Neutrophil (primary cell): Measurements from ENCODE around the gene FBXW11.

Source experiments
- H3K27ac ChIP-seq: fragments of 200-600 bp; sonication (generic); 2 replicates; pipeline ENCODE4 v1.5.1; 2016; ENCODE audit warnings: mild to moderate bottlenecking, moderate library complexity
- H3K27me3 ChIP-seq: fragments of 200-600 bp; sonication (generic); 2 replicates; pipeline ENCODE4 v1.6.0; 2016; ENCODE audit warnings: mild to moderate bottlenecking
- H3K36me3 ChIP-seq: fragments of 200-600 bp; sonication (generic); 2 replicates; pipeline ENCODE4 v1.5.1; 2017
- H3K4me1 ChIP-seq, 2 experiments: fragments of 200-600 bp in 1 of 2; sonication (generic) in 1 of 2; 1 replicate in 1 of 2; 2 replicates in 1 of 2; pipeline versions ENCODE4 v1.5.1 to v1.6.1; 2013 to 2016; ENCODE audit warnings: low read depth in 1 of 2, low read length in 1 of 2, mild to moderate bottlenecking in 1 of 2, moderate library complexity in 1 of 2; ENCODE audit not compliant: control insufficient read depth in 1 of 2, insufficient read depth in 1 of 2
- H3K4me3 ChIP-seq, 2 experiments: fragments of 200-600 bp in 1 of 2; sonication (generic) in 1 of 2; 1 replicate in 1 of 2; 2 replicates in 1 of 2; pipeline ENCODE4 v1.5.1; 2013 to 2016; ENCODE audit warnings: low read depth in 1 of 2, low read length in 1 of 2, mild to moderate bottlenecking in 1 of 2, moderate library complexity in 1 of 2
- H3K9me3 ChIP-seq: fragments of 200-600 bp; sonication (generic); 2 replicates; pipeline ENCODE4 v1.5.1; 2016
- TF ChIP-seq, protein P1 (sequence below): fragments of 200-600 bp; sonication (generic); IDR thresholded peaks from 2 replicates; pipeline ENCODE4 v1.5.1; 2016; ENCODE audit warnings: antibody characterized with exemption

The FBXW11 gene

DNA sequence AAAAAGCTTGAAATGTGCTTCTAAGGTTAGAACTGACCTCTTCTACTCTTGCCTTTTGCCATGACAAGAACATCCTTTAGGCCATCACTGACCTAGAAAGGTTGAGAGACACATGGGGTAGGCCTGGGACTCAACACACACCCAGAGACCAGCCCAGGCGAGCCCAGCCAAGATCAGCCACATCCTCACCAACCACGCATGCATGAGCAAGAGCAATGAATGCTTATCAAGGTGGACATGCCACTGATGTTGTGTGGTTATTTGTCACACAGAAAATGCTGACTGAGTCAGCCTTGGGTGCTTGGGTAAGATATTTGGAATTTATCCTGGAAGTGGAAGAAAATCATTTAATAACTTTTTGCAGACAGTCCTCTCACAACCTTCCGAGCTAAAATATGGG is 181.4 kb downstream of the FBXW11 start:
- Histone ChIP-seq H3K9me3 (no peaks in the 10 kb centered on the region), H3K4me1 (no peaks in the 10 kb centered on the region), H3K4me3 (no peak overlapping the region), H3K36me3 (no peaks in the 10 kb centered on the region), H3K27me3 (no peaks in the 10 kb centered on the region), H3K27ac (no peak overlapping the region)
- TF ChIP-seq, protein P1, sequence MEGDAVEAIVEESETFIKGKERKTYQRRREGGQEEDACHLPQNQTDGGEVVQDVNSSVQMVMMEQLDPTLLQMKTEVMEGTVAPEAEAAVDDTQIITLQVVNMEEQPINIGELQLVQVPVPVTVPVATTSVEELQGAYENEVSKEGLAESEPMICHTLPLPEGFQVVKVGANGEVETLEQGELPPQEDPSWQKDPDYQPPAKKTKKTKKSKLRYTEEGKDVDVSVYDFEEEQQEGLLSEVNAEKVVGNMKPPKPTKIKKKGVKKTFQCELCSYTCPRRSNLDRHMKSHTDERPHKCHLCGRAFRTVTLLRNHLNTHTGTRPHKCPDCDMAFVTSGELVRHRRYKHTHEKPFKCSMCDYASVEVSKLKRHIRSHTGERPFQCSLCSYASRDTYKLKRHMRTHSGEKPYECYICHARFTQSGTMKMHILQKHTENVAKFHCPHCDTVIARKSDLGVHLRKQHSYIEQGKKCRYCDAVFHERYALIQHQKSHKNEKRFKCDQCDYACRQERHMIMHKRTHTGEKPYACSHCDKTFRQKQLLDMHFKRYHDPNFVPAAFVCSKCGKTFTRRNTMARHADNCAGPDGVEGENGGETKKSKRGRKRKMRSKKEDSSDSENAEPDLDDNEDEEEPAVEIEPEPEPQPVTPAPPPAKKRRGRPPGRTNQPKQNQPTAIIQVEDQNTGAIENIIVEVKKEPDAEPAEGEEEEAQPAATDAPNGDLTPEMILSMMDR = no peak

DNA sequence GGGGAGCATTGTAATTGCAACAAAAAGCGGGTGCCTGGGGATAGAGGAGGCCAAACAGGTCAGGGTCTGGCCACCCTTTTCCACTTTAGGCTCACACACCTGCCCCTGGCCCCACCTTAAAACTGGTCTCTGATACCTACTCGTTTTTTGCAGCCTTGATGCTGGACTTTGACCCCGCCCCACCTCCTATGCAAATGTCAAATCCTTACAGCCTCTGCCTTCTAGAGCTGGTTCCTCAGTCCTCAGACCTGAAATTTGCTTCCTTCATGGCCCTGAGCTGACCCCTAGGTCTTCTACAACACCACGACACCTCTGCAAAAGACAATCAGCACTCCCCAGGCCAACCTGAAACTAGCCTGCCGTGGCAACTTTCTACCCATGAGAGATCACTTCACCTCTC is 183.2 kb downstream of the FBXW11 start:
- no peaks in the 10 kb centered on the region for H3K36me3 ChIP-seq
- no peaks in the 10 kb centered on the region for H3K27me3 ChIP-seq
- TF ChIP-seq, protein P1 = no peak
- no peaks in the 10 kb centered on the region for H3K4me1 ChIP-seq
- H3K27ac ChIP-seq = no peak overlapping the region
- no peaks in the 10 kb centered on the region for H3K9me3 ChIP-seq
- no peak overlapping the region for H3K4me3 ChIP-seq

DNA sequence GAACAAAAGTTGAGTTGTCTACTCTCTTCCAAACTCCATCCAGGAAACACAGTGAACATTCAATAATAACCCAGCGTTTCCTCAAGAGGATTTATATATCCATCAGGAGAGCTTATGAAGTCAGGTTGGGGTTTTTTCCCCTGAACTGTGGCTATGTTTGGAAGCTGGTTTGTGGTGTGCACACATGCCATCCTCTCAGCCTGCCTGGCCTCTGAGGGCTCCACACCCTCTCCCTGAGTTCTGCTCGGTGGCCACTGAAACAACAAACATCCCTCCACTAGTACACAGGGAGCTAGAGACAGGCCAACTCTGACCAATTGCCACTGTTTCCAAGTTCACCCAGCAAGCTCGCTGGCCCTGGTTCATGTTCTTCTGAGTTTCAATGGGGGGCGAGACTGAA is 185.2 kb downstream of the FBXW11 start:
- no peak overlapping the region for H3K4me3 ChIP-seq
- no peaks in the 10 kb centered on the region for H3K9me3 ChIP-seq
- H3K27me3 ChIP-seq = no peaks in the 10 kb centered on the region
- no peak overlapping the region for H3K27ac ChIP-seq
- H3K36me3 ChIP-seq = no peaks in the 10 kb centered on the region
- H3K4me1 ChIP-seq = no peaks in the 10 kb centered on the region
- TF ChIP-seq, protein P1 = no peak

DNA sequence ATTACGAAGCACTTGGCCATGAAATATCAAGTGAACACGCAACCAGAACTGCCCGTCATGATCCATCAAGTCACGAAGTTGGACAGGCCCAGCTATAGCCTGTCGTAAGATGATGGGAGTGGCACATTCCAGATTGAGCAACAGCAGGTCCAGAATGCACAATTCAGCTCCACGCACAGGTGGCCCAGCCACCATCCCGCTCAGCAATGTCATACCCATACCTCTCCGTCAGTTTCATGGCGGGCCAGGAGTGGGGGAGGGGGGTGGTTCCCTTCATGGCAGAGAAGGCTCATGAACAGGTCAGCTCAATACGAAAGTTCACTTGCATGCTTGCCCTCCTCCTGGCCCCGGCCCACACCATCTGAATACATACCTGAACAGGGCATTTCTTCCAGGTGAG is 185.9 kb downstream of the FBXW11 start:
- Histone ChIP-seq H3K27me3 (no peaks in the 10 kb centered on the region), H3K4me1 (no peaks in the 10 kb centered on the region), H3K36me3 (no peaks in the 10 kb centered on the region), H3K9me3 (no peaks in the 10 kb centered on the region), H3K27ac (no peak overlapping the region), H3K4me3 (no peak overlapping the region)
- TF ChIP-seq, protein P1 = no peak

GRCh38 chr5:171816666-171817065 is 189.8 kb downstream of the FBXW11 start:
- Histone ChIP-seq H3K27ac (no peak overlapping the region), H3K4me3 (no peak overlapping the region), H3K36me3 (no peaks in the 10 kb centered on the region), H3K9me3 (no peaks in the 10 kb centered on the region), H3K27me3 (no peaks in the 10 kb centered on the region), H3K4me1 (no peaks in the 10 kb centered on the region)
- TF ChIP-seq, protein P1 = no peak
